ENCODE data around the gene FASTK.
"Not testable (repeated sequence)": the region's sequence is repeated elsewhere in the genome, so short reads cannot be mapped to it uniquely, and the experiment has no call there.

Gene FASTK

DNA sequence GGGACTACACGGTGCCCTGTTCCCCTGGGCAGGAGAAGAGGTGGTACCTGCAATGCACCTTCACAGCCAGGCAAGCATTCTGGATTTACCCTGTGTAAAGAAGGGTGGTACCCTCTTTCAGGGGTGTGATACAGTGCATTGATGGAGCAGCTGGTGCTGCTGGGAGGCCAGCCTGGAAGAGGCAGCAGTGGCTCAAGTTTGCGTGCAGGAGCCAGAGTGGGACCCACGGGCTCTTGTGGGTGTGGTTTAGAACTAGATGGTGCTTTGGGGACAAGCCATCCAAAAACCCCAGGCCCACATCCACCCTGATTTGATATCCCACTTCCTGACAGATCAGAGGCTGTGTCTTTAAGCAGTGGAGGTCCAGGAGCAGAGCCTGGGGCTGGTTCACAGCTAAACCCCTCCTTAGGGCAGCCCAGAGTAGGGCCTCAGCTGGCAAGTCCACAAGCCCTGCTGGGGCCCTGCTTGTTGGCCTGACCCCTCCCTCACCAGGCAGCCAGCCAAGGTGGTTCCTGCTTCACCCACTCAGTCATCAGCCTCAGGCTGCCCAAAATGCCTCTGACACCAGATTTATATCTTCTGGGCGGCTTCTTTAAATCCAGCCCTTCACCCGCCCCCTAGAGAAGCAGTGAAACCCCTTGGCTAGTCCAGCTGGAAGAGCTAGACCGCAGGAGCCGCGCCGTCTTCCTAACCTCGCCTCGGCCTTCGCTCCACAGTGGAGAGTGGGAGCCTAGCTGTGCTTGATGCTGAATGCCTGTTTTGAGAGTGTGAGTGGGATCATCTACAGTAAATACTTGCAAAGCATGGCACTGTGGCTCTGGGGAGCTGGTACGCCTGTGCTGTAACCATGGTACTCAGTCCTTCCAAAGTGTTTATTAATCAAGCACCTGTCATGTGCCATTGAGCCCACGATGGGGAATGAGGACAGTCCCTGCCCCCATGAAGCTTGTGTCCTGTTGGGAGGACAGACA lies 33.7 kb downstream of the FASTK start:
- DNase-seq: no peak

DNA sequence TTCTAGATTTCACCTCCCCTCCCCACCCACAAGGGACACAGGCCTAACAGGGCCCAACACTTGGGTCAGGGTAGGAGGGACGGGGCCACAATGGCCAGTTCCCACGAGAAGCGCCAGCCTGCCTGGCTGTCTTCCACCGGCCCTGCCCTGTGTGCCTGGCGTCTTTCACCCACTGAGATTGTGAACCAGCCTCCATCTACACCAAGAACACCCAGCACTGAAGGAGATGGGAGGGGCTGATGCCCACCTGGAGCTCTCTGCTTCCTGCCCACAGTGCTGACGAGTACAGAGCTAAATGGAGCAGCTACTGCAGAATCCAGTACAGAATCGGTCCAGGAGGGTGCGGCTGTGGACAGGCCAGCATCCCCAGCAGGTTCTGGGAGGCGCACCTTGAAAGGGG lies 34.6 kb downstream of the FASTK start:
- no peak for DNase-seq

DNA sequence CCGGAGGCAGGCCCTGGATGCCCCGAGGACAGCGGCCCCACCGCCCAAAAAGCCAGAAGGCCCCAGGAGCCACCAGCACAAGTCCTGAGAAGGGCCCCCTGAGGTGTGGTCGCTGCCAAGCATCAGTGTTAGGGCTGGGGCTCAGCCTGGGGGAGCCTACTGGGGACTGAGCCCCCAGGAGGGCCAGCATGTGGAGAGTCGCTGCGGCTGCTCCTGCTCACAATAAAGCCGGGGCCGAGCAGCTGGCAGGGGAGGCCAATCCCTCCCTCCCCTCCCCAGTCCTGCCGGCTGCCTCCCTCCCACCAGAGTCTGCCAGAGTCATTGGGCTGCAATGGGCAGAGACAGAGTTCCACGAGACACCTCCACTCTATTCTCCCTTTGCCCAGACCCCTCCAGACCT lies 35.3 kb downstream of the FASTK start:
- no peak for DNase-seq

DNA sequence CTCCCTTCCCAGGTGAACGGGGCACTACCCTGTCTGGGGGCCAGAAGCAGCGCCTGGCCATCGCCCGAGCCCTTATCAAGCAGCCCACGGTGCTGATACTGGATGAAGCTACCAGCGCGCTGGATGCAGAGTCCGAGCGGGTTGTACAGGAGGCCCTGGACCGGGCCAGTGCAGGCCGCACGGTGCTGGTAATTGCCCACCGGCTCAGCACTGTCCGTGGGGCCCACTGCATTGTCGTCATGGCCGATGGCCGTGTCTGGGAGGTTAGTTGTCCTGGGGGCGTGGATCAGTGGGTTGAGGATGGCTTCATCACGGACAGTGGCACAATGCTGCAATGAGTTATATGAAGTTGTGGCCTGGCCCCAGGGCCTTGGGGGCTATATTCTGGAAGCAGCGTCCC lies 36.6 kb downstream of the FASTK start:
- DNase-seq: no peak

DNA sequence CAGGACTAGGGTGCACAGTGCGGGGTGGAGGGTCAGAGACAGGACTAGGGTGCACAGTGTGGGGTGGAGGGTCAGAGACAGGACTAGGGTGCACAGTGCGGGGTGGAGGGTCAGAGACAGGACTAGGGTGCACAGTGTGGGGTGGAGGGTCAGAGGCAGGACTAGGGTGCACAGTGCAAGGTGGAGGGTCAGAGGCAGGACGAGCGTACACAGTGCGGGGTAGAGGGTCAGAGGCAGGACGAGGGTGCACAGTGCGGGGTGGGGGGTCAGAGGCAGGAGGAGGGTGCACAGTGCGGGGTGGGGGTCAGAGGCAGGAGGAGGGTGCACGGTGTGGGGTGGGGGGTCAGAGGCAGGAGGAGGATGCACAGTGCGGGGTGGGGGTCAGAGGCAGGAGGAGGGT lies 37.2 kb downstream of the FASTK start:
- not testable (repeated sequence) for DNase-seq

DNA sequence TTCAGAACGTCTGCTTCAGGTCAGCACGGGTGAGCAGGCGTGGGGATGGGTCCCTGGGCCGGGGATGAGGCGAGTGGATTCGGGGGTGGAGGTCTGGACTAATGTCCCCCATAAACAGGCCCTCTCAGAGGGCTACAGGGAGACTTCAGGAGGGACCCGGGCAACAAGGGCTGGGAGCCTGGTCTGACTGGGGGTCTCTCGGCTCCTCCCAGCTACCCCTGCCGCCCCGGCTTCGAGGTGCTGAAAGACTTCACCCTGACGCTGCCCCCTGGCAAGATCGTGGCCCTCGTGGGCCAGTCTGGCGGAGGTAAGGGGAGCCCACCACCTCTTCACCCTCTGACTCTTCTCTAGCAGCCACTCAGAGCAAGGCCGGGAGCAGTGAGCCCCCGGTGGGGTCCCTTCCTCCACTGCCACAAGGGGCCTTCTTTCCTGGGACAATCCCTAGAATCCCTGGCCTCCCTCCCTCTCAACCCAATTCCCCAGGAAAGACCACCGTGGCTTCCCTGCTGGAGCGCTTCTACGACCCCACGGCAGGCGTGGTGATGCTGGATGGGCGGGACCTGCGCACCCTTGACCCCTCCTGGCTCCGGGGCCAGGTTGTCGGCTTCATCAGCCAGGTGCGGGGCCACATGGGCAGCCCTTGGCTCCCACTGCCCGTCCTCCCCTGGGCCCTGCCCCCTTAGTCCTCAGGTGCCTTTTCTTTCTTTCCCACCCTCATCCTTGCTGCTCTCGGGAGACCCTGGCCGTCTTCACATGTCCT lies 39.8 kb downstream of the FASTK start:
- DNase-seq: no peak

DNA sequence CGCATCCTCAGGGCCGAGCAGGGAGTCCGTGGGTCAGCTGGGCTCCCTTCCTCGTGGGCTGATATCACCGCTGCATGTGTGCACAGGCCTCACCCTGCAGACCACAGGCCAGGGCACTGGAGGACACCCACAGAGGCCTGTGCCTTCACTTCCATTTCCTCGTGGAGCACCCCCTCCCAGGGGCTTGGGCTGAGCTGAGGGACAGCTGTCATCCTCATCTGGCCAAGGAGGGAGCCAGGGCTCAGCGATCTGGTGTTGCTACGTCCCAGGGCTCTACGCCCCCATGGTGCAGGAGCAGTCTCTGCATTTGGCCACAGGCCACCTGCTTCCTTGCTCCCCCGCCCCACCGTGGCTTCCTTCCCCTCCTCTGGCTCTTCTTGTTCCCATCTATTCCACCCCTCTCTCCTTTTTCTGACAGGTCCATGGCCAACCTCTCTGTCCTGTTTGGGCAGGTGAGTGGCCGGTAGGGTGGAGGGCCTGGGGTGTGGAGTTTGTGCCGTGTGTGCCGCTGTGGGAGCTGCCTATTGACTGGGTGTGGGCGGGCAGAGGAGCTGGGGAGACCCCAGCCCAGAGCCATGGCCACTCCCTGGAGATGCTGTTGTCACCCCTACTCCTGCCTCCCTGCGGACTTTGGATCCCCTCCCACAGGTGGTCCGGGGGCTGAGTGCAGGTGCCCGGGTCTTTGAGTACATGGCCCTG lies 40.6 kb downstream of the FASTK start:
- peak in 1 of 2 donors; percentile 39 for DNase-seq

DNA sequence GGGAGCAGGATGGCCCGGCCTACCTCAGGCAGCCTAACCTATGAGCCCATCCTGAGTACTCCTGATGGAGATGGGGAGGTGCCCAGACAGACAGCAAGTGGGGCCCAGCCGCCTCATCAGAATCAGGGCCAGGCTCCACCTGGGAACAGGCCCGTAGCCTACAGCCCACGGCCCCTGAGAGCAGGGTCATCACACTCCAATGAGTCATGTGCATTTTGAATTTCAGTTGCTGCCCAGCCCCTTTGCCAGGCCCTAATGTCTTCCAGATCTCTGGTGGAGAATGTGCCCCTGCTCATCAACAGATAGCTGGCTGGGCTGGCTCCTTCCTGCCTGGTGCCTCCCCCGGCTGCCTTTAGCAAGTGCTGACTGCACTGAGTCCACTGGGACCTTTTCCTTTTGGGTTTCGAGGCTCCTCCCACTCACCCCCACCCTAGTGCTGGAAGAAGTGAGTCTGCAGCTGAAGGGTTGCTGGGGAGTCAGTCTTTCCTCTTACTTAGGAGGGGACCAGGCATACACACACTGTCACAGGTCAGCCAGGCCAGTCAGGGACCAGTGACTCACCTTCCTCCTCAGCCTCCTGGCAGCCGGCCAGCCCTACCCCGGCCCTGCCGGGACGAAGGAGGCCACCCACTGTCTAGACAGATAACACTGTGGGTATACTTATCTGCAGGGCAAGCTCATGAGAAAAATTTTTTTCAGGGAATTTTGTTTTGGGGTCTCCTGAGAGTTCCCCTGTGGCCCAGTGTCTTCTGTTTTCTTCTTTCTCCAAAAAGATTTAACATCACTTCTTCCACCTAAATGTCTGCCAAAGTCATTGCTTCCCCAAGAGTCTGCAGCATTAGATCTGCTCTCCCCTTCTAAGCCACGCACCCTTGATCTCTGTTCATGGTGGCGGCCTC lies 41.4 kb downstream of the FASTK start:
- peak; percentile 74 to 92 for DNase-seq

DNA sequence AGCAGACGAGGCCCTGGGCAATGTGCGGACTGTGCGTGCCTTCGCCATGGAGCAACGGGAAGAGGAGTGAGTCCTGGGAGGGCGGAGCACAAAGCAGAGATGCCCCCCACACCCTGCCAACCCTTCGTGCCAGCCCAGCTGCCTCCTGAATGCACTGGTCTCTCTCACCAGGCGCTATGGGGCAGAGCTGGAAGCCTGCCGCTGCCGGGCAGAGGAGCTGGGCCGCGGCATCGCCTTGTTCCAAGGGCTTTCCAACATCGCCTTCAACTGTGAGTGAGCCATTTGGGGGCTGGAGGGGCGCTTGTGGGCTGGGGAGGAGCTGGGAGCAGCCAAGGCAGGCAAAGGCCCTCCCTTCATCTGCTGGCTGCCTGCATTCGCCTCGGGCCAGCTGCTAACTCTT lies 44.7 kb downstream of the FASTK start:
- no peak for DNase-seq

DNA sequence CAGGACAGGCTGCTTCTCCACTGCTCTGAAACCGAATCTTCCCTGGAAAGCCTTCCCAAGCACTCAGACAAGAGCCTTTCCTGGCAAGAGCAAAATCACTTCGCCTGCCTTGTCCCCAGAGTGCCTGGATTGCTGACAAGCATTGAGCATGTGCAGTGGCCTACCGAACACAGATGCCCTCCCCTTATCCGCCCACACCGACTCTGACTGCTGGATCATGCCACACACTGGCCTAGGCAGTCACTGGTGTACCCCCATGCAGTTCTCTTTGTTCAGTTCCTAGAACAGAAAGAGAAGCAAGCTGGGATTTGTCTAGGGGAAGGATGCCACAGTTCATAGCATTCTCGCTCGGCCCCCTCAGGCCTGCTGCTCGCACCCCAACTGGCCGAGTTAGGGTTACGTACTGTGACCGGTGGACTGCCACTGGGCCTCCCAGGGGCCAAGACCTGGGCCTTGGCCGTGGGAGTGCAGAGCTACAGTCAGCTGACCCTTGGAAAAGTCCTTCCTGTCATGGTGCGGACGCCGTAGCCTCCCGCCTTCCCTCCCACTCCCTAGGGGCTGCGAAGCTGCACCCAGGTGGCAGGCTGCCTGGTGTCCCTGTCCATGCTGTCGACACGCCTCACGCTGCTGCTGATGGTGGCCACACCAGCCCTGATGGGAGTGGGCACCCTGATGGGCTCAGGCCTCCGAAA lies 45.4 kb downstream of the FASTK start:
- peak; percentile 73 to 85 for DNase-seq

DNA sequence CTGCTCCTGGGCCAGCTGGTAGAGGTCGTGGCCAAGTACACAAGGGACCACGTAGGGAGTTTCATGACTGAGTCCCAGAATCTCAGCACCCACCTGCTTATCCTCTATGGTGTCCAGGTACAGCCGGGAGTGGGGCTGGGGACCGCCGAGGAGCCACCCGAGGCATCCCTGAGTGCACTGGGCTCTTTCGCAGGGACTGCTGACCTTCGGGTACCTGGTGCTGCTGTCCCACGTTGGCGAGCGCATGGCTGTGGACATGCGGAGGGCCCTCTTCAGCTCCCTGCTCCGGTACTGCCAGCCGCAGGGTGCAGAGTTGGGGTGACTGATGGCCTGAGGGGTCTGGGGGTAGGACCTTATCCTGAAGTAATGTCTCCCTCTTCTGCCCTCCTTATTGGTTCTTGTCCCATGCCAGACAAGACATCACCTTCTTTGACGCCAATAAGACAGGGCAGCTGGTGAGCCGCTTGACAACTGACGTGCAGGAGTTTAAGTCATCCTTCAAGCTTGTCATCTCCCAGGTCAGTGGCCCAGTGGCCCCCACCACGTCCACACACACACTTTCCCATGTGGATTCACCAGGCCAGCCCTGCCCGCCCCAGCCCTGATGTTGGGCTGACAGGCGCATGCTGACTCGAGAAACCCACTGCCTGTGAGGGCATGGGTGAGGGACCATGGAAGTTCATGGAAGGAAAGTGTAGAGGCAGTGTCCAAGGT lies 46.1 kb downstream of the FASTK start:
- no peak for DNase-seq

DNA sequence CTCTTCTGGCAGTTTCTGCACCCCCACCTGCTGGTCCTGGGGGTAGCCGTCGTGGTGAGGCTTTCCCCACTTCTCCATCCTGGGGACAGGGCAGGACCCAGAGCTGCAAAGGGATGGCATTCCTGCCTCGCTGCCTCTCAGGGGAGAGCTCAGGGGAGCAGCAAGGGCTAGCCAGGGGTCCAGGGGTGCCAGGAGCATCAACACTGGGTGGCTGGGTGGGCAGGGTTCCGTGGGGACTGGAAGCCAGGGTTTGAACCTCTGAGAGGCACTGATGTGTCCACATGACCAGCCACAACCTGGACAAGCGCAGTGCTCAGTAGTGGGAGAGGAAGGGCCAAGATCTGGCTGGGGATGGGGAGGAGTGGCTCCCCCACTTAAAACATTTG lies 46.8 kb downstream of the FASTK start:
- DNase-seq: no peak

DNA sequence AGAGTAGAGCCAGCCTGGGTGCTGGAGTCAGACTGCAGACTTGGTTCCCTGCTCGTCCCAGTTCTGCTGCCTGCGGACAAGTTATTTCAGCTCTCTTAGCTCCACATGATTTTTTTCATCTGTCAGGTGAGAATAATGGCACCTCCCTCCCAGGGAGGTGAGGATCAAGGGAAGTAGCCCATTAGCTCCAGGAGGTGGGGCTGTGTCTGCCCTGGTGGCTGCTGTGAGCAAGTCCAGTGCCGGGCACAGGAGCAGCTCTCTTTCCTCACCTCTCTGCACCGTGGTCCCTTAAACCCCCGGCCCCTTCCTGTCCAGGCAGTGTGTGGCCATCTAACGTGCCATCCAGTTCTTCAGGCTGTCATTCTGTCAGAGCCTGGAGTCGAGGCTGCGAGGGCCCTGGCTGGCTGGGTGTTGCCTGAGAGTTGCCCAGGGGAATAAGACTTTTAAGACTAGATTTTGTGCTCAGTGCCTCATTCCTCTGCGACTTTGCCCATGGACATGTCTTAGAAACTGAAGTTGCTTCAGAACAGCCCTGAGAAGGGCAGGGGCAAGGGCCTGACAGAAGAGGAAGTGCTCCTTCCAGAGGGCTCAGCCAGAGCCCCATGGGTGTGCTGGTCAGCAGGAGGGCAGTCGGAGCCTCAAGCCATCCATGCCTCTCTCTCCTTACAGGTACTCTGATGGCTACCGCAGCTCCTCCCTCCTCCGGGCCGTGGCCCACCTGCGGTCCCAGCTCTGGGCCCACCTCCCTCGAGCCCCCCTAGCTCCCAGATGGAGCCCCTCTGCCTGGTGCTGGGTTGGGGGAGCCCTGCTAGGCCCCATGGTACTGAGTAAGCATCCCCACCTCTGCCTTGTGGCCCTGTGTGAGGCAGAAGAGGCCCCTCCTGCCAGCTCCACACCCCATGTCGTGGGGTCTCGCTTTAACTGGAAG lies 47.4 kb downstream of the FASTK start:
- DNase-seq: peak in 1 of 2 donors; percentile 21

DNA sequence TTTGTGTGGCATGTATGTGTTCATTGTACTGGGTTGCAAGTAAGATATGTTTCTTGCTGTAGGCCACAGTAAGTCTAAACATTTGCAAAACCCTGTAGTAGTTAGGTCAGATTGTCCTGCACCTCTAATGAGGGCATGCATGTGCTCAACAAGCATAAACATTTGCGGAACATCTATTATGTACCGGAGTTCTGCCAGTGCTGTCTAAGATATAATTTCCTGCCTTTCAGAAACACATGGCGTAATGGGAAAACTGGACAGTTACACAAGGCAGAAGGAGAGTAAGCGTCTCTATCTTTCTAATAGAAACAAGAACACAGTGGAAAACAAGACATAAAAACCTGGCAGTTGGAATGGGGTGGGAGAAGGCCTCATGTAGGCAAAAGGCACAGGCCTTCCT lies 49.6 kb downstream of the FASTK start:
- DNase-seq: no peak

DNA sequence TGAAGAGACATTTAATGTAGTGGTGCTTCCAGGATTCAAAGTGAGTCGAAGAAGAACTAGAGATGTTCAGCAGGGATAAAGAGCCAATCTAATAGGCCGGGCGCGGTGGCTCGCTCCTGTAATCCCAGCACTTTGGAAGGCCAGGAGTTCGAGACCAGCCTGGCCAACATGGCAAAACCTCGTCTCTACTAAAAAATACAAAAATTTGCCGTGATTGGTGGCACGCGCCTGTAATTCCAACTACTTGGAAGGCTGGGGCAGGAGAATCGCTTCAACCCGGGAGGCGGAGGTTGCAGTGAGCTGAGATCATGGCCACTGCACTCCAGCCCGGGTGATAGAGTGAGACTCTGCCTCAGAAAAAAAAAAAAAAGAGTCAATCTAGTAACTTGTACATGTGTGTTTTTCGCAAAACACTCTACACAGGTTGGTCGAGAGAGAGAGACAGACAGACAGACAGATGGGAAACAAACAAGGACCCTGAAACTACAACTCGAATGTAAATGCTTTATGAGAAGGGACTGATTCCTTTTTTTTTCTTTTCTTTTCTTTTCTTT lies 51.6 kb downstream of the FASTK start:
- DNase-seq: no peak

DNA sequence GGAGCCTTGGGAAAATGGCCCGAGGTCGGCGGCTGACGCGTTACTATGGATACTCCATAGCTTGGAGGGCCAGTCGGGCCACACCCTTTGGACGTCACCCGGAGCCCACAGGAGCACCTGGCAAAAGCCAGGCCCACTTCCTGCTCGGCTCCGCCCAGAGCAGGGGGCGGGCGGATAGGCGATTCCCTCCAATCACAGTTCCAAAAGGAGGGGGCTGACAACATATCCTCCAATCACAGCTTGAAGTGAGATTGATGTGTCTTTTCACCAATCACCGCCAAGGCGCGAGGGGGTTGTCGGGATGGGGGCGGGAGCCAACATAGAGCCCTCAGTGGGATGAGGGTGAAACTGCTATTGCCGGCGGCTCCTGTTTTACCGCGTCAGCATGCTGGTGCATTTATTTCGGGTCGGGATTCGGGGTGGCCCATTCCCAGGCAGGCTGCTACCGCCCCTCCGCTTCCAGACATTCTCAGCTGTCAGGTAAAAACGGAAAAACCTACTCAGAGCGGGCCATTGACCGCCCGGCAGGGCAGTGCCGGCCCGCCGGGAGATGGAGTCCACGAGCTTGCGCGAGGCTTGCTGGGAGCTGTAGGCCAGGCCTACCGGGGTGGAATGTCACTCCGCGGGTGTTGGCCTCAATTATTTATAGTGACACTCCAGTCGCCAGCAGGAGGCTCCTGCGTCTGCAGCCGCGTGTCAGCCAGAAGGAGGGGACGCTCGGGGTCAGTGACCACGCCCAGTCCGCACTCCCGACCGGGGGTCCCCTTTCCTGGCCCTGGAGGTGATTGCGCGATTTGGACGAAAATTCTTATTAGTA lies 52.3 kb downstream of the FASTK start, which contains the start of gene ABCB8:
Gene ABCB8 (plus strand): TSS at position 320 of the 817 bp plus-strand sequence. CDS start 66 bp downstream, at position 386.
- peak; percentile 99 to 100 for DNase-seq

DNA sequence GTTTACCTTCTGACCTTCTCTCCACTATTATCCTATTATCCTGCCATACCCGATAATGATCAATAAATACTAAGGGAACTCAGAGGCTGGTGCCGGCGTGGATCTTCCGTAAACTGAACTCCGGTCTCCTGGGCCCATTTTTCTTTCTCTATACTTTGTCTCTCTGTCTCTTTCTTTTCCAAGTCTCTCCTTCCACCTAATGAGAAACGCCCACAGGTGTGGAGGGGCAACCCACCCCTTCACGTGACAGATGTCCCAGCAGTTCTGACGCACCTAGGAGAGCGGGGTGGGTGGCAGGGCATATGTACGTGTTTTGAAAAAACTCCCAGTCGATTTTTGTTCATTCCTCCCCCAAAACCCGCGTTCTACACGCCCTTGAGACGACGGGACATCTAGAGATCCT lies 52.9 kb downstream of the FASTK start:
- DNase-seq: not testable (repeated sequence)
